ENCODE measurements around the gene AGO3.

- TF ChIP-seq POLR2AphosphoS5 (IDR thresholded peaks at IDR 0.05; ENCODE audit: low read depth, low read length) (no peak), CTCF (IDR thresholded peaks at IDR 0.05 in 2 of 3, conservative IDR thresholded peaks at IDR 0.05 in 1 of 3; ENCODE audit: borderline replicate concordance in 1 of 3, insufficient read depth in 1 of 3, low read depth in 2 of 3, low read length in 2 of 3) (no peak), ZFX (IDR thresholded peaks at IDR 0.05) (no peak), ELF1 (IDR thresholded peaks at IDR 0.05; ENCODE audit: borderline replicate concordance, low read depth) (no peak), CEBPB (IDR thresholded peaks at IDR 0.05; ENCODE audit: low read depth) (no peak), EGR1 (IDR thresholded peaks at IDR 0.05; ENCODE audit: low read depth) (no peak), MAX (IDR thresholded peaks at IDR 0.05) (no peak), JUND (IDR thresholded peaks at IDR 0.05) (no peak), EZH2phosphoT487 (IDR thresholded peaks at IDR 0.05; ENCODE audit: borderline replicate concordance) (no peak), POLR2A (IDR thresholded peaks at IDR 0.05; ENCODE audit: borderline replicate concordance, extremely low read depth, insufficient read depth, insufficient read length) (no peak), REST (IDR thresholded peaks at IDR 0.05; ENCODE audit: low read depth) (no peak), EZH2 (IDR thresholded peaks at IDR 0.05) (no peak)
Measured at GRCh38 chr1:35914717-35915116, 16.2 kb upstream of the AGO3 start.

Measured in HCT116 (cell line).